ENCODE data around the gene PLEKHG2.
"Not testable (repeated sequence)": the region's sequence is repeated elsewhere in the genome, so short reads cannot be mapped to it uniquely, and the experiment has no call there.

PLEKHG2 gene

GRCh38 chr19:39370735-39371134, 41.7 kb upstream of the PLEKHG2 start:
- ChIA-PET CTCF (interaction anchor here (0.6 kb wide), 1 partner anchor 968 kb away, joined by 4 read pairs; no protein-coding TSS in a partner anchor), POLR2A (ENCODE audit: low non-redundant PET) (no interaction called here)
- no peak for DNase-seq (ENCODE audit: low spot score)
- H3K27ac ChIP-seq = peak overlapping the region; percentile 36
- no peak for TF ChIP-seq CTCF (conservative IDR thresholded peaks at IDR 0.05; ENCODE audit: low read depth)

- no peak for DNase-seq (ENCODE audit: low spot score)
- ChIA-PET CTCF (no interaction called here), POLR2A (ENCODE audit: low non-redundant PET) (no interaction called here)
- peak overlapping the region; percentile 89 for H3K27ac ChIP-seq
- no peak for TF ChIP-seq CTCF (conservative IDR thresholded peaks at IDR 0.05; ENCODE audit: low read depth)
These were observed 40.2 kb upstream of the PLEKHG2 start for GRCh38 chr19:39372047-39372802.

- no peak for TF ChIP-seq CTCF (conservative IDR thresholded peaks at IDR 0.05; ENCODE audit: low read depth)
- H3K27ac ChIP-seq = peak overlapping the region; percentile 89
- CTCF ChIA-PET = no interaction called here
- POLR2A ChIA-PET (ENCODE audit: low non-redundant PET) = no interaction called here
- DNase-seq (ENCODE audit: low spot score) = no peak
These were observed 39.5 kb upstream of the PLEKHG2 start for GRCh38 chr19:39372941-39373340.

GRCh38 chr19:39375929-39376328, 36.5 kb upstream of the PLEKHG2 start:
- CTCF ChIA-PET = interaction anchor here (0.6 kb wide), 2 partner anchors 30 to 74 kb away, joined by 3 read pairs; no protein-coding TSS in a partner anchor
- TF ChIP-seq CTCF (conservative IDR thresholded peaks at IDR 0.05; ENCODE audit: low read depth) = no peak
- DNase-seq (ENCODE audit: low spot score) = no peak
- POLR2A ChIA-PET (ENCODE audit: low non-redundant PET) = no interaction called here
- H3K27ac ChIP-seq = no peak overlapping the region; the same call in 1 of the 2 replicates

GRCh38 chr19:39377373-39378362, 34.8 kb upstream of the PLEKHG2 start:
- ChIA-PET CTCF (interaction anchor here (0.6 to 1.2 kb wide), 2 partner anchors 15 to 35 kb away, joined by 3 to 5 read pairs; partner anchors contain the start of gene SAMD4B), POLR2A (ENCODE audit: low non-redundant PET) (no interaction called here)
- H3K27ac ChIP-seq = peak overlapping the region; percentile 9; the same call in 1 of the 2 replicates
- no peak for DNase-seq (ENCODE audit: low spot score)
- no peak for TF ChIP-seq CTCF (conservative IDR thresholded peaks at IDR 0.05; ENCODE audit: low read depth)

GRCh38 chr19:39379366-39379765, 33.1 kb upstream of the PLEKHG2 start:
- DNase-seq (ENCODE audit: low spot score); POLR2A ChIA-PET (ENCODE audit: low non-redundant PET): not testable (repeated sequence)
- CTCF ChIA-PET = interaction anchor here (0.6 kb wide), 1 partner anchor 24 kb away, joined by 3 read pairs; no protein-coding TSS in a partner anchor
- H3K27ac ChIP-seq = peak overlapping the region; percentile 7; the same call in 1 of the 2 replicates

All from RWPE1 (cell line).